Measurements from ENCODE around the gene HLA-G. TPM values are rescaled to one million over a fixed set of nuclear protein-coding genes. Genes with fewer than 3 reads are reported as not detected.
A peak's percentile ranks its signal among the peaks of the same experiment; 100 is the strongest.

Gene HLA-G
- total and polyA plus RNA-seq, 9 of the 15 experiments (the other 6 are each of a cell fraction or from before 2014, with no cell fraction given), result 0.13 TPM; not detected in 8

- no peaks in the 10 kb centered on the region for H3K79me2 ChIP-seq (ENCODE audit: control insufficient read depth, insufficient read depth, low read length)
- H3K9me3 ChIP-seq (replicated peaks; ENCODE audit: control insufficient read depth, insufficient read depth, low read depth, low read length), result no peaks in the 10 kb centered on the region
- DNase-seq (ENCODE audit: extremely low read depth in 1 of 4, low spot score in 3 of 4) (peak; percentile 30 to 44 (median 42)), FAIRE-seq (peak; percentile 94), ATAC-seq (peak; percentile 88)
- ChIA-PET POLR2A (interaction anchor here (0.7 kb wide), 1 partner anchor 136 kb away, joined by 3 read pairs; no protein-coding TSS in a partner anchor), CTCF (ENCODE audit: low intra/inter-chr PET ratio) (interaction anchor here (0.6 to 3.8 kb wide), 13 partner anchors 9 to 1248 kb away, joined by 3 to 38 read pairs (median 4); no protein-coding TSS in a partner anchor)
- WGBS (ENCODE audit: insufficient coverage, low coverage, missing lambda C conversion rate), result 4% methylated on average over 16 of the region's 16 CpGs
- no peaks in the 10 kb centered on the region for H3K36me3 ChIP-seq (ENCODE audit: control insufficient read depth, insufficient read depth, low read length)
- H3K4me2 ChIP-seq (ENCODE audit: insufficient read depth, low read length), result no peak overlapping the region
- intact Hi-C loops (cut with micrococcal nuclease), result loop anchor here (1.0 to 5.0 kb wide), 3 partner anchors 82 to 129 kb away; no protein-coding TSS in a partner anchor
- no peak overlapping the region for H2AFZ ChIP-seq (ENCODE audit: low read depth, low read length)
- in situ Hi-C loops (cut with MboI), result loop anchor here (25.0 kb wide), 1 partner anchor 97 kb away; no protein-coding TSS in a partner anchor
- no peaks in the 10 kb centered on the region for H4K20me1 ChIP-seq (replicated peaks; ENCODE audit: control insufficient read depth, insufficient read depth, low read length)
- no peak overlapping the region for H3K4me3 ChIP-seq
- H3K9me1 ChIP-seq (ENCODE audit: control insufficient read depth, insufficient read depth, low read length), result no peaks in the 10 kb centered on the region
- peaks cover 0 to 12% of the 10 kb centered on the region in 2 experiments; a peak in 4 of 5 replicates for H3K27me3 ChIP-seq (ENCODE audit: control insufficient read depth in 2 of 2, insufficient read depth in 2 of 2, low read length in 2 of 2)
- H3K4me1 ChIP-seq (replicated peaks in 1 of 2; ENCODE audit: control insufficient read depth in 2 of 2, insufficient read depth in 2 of 2, low read length in 2 of 2), result no peaks in the 10 kb centered on the region
- BruUV-seq (replicated peaks), result no TSS peak
- H3K27ac ChIP-seq (ENCODE audit: extremely low read depth, low read depth, low read length), result no peak overlapping the region
- H3K9ac ChIP-seq (ENCODE audit: insufficient read depth in 1 of 2, low read depth in 2 of 2, low read length in 2 of 2), result no peak overlapping the region
- peak; percentile 27; the same call in 1 of the 2 replicates for TF ChIP-seq REST (IDR thresholded peaks at IDR 0.05; ENCODE audit: borderline replicate concordance)
- no peak for TF ChIP-seq REST (CRISPR knock-in tag; IDR thresholded peaks at IDR 0.05; ENCODE audit: low read depth)
- TF ChIP-seq ZNF232 (CRISPR knock-in tag; IDR thresholded peaks at IDR 0.05), result no peak
- peak; percentile 48 to 51 for TF ChIP-seq RAD21 (CRISPR knock-in tag; conservative IDR thresholded peaks at IDR 0.05 in 1 of 2, IDR thresholded peaks at IDR 0.05 in 1 of 2)
- TF ChIP-seq MIER1 (IDR thresholded peaks at IDR 0.05; ENCODE audit: low read depth), result no peak
- no peak for TF ChIP-seq NCOA6 (IDR thresholded peaks at IDR 0.05)
- no peak for TF ChIP-seq LARP7 (IDR thresholded peaks at IDR 0.05)
- no peak for TF ChIP-seq ZNF253 (CRISPR knock-in tag; conservative IDR thresholded peaks at IDR 0.05)
- peak; percentile 96 for TF ChIP-seq SMC3 (conservative IDR thresholded peaks at IDR 0.05; ENCODE audit: insufficient read depth, low read depth, low read length)
- TF ChIP-seq E2F8 (IDR thresholded peaks at IDR 0.05; ENCODE audit: low read depth, partially characterized antibody), result no peak
These were observed 7.2 kb downstream of the HLA-G start for GRCh38 chr6:29834564-29835436.
